SIG-M5 (cell line): ENCODE measurements around the gene ANKS3.
"Not testable (repeated sequence)": the region's sequence is repeated elsewhere in the genome, so short reads cannot be mapped to it uniquely, and the experiment has no call there.

Experiments
- DNase-seq: peaks from one replicate; lab custom pipeline; 2025; lab: John Stamatoyannopoulos, UW

ANKS3 gene

GRCh38 chr16:4754865-4755264 lies 20.8 kb upstream of the ANKS3 start:
- DNase-seq = no peak

GRCh38 chr16:4753227-4753626 lies 19.2 kb upstream of the ANKS3 start:
- no peak for DNase-seq

GRCh38 chr16:4752351-4753100 lies 18.5 kb upstream of the ANKS3 start:
- DNase-seq = no peak

- no peak for DNase-seq
These were observed 16.8 kb upstream of the ANKS3 start for GRCh38 chr16:4750896-4751295.

GRCh38 chr16:4749700-4750257 lies 15.7 kb upstream of the ANKS3 start:
- no peak for DNase-seq

GRCh38 chr16:4748682-4749411 lies 14.8 kb upstream of the ANKS3 start:
- no peak for DNase-seq

- DNase-seq = no peak
These were observed 14.0 kb upstream of the ANKS3 start for GRCh38 chr16:4747906-4748681.

GRCh38 chr16:4746991-4747574 lies 13.0 kb upstream of the ANKS3 start:
- no peak for DNase-seq

- DNase-seq = no peak
These were observed 12.1 kb upstream of the ANKS3 start for GRCh38 chr16:4746215-4746614.

GRCh38 chr16:4745274-4745569 lies 11.2 kb upstream of the ANKS3 start:
- DNase-seq = no peak

- no peak for DNase-seq
These were observed 10.6 kb upstream of the ANKS3 start for GRCh38 chr16:4744555-4745273.

GRCh38 chr16:4743226-4743878 lies 9.3 kb upstream of the ANKS3 start:
- no peak for DNase-seq

GRCh38 chr16:4738370-4738769 lies 4.3 kb upstream of the ANKS3 start:
- DNase-seq = not testable (repeated sequence)

GRCh38 chr16:4737545-4737944 lies 3.5 kb upstream of the ANKS3 start:
- DNase-seq = no peak

- no peak for DNase-seq
These were observed 2.5 kb upstream of the ANKS3 start for GRCh38 chr16:4736546-4736945.

GRCh38 chr16:4734730-4735535 lies 862 bp upstream of the ANKS3 start:
- DNase-seq = no peak

GRCh38 chr16:4733747-4734062 lies 366 bp downstream of the ANKS3 start:
- DNase-seq = no peak

- no peak for DNase-seq
These were observed 794 bp downstream of the ANKS3 start for GRCh38 chr16:4733211-4733742.

- DNase-seq = no peak
These were observed 4.2 kb downstream of the ANKS3 start for GRCh38 chr16:4729876-4730275.

- DNase-seq = no peak
These were observed 5.4 kb downstream of the ANKS3 start for GRCh38 chr16:4728676-4729075.
